Cortex of kidney (tissue), 1 donor: ENCODE measurements around the gene FOCAD.

ENCODE experiments used
- DNase-seq: peaks from one replicate; lab custom pipeline; 2025; lab: John Stamatoyannopoulos, UW

Gene FOCAD

GRCh38 chr9:20734275-20734674 is 50.2 kb downstream of the FOCAD start:
- no peak for DNase-seq

- no peak for DNase-seq
Measured at GRCh38 chr9:20740304-20740703, 56.2 kb downstream of the FOCAD start.

GRCh38 chr9:20740929-20741582 is 57.0 kb downstream of the FOCAD start:
- DNase-seq: no peak

DNA sequence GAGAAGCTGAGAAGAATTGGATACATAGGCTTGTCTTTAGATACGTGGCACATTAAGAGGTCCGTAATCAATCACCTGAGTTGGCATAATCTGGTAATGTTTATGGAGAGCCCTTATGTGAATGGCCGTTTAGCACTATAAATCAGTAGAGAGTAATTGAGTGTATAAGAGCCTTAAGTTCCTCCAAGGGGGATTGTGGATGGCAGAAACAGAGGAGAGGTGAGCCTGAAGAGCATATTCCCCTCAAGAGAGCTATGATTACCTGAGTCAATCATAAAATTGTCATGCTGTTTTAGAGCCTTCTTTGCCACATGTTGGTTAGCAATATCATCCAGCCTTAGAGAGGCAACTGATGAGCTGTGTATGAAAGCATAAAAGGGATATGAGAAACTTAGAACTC is 58.8 kb downstream of the FOCAD start:
- DNase-seq: no peak

- DNase-seq: no peak
Measured at GRCh38 chr9:20744036-20744630, 60.1 kb downstream of the FOCAD start.

- DNase-seq: no peak
Measured at GRCh38 chr9:20746967-20747366, 62.9 kb downstream of the FOCAD start.

GRCh38 chr9:20749496-20750198 is 65.6 kb downstream of the FOCAD start:
- no peak for DNase-seq

DNA sequence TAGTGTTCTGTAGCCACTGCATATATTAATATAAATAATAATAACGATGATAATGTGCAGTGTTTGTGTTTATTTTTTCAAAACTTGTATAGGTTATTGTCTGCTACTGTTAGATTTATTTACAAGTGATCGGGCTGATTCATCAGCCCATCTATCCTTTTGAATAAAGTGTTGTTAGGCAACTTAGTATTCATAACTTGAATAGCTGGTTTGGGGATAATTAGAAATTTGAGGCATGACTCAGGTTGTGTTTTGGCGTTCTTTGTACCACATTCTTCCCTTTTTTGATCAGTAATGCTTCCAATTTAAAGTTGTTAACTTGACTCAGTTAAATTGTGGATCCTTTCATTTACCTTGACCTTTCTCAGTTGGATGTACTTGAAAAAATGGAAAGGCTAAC is 69.7 kb downstream of the FOCAD start:
- no peak for DNase-seq

DNA sequence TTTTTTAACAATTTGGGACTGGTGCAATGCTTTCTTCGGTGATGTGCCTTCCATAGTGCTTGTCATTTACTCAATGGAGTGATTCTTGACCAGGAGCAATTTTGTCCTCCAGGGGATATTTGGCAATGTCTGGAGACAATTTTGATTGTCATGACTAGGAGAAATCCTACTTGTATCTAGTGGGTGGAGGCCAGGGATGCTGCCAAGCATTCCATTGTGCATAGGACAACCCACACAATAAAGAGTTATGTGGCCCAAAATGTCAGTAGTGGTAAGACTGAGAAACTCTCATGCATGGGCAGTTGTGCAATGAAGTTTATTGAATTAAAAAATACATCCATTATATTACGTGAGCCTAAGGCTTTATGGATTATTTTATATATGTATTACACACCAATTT is 70.5 kb downstream of the FOCAD start:
- no peak for DNase-seq

- DNase-seq: no peak
Measured at GRCh38 chr9:20760246-20760891, 76.3 kb downstream of the FOCAD start.

GRCh38 chr9:20770947-20771346 is 86.9 kb downstream of the FOCAD start:
- DNase-seq: no peak

GRCh38 chr9:20771729-20772128 is 87.7 kb downstream of the FOCAD start:
- no peak for DNase-seq

DNA sequence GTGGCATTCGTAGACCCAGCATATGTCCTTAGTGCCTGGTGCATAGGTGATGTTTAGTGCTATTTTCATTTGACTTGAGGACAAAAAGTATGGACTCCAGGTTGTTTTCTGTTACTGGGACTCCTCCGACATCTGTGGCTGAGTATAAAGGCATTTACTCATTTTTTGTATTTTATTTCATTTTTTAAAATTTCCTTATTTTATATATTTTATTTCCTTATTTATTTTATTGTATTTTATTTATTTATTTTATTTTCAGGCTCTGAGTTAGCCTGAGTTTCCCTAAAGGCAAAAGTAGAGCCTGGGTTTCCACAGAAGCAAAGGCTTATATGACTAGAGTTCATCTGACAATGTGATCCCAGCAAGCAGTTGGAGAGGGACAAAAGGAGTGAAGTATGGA is 91.6 kb downstream of the FOCAD start:
- DNase-seq: no peak

DNA sequence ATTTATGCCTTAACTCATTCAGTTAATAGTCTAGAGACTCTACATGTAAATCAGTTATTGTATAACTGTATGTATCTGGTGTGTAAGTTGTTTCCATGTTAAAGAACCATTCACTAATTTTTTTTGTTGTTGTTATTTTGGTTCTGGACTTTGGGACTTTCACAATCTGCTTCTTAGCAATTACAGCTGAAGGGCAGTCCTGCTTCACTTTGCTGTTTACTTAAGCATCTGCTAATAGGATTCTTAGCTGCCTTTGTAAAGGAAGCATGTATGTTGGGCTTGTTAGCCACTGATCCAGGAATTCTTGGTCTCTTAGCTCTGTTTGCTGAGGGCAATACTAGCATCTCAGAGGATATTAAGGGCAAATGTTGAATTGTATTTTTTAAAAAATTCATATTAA is 97.0 kb downstream of the FOCAD start:
- DNase-seq: no peak

DNA sequence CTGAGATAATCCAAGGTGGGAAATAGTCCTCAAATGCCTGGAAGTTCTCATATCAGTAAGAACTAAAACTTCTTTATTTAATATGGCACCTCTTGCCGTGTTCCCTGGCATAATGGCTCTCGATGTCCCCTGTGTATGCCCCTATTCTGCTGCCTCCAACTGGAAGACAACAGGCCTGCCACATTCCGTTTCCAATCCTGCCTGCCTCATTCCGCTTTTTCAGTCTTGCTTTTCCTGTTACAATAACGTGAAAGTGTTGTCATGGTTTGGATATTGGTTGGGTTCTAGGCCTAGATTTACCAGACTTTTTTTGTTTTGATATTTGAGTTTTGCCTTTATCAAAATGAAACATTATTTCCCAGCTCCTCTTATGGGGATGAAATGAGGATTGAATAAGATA is 98.2 kb downstream of the FOCAD start:
- no peak for DNase-seq

- no peak for DNase-seq
Measured at GRCh38 chr9:20783057-20784038, 99.3 kb downstream of the FOCAD start.

- DNase-seq: no peak
Measured at GRCh38 chr9:20784196-20784595, 100.1 kb downstream of the FOCAD start.

- no peak for DNase-seq
Measured at GRCh38 chr9:20786807-20787206, 102.7 kb downstream of the FOCAD start.

DNA sequence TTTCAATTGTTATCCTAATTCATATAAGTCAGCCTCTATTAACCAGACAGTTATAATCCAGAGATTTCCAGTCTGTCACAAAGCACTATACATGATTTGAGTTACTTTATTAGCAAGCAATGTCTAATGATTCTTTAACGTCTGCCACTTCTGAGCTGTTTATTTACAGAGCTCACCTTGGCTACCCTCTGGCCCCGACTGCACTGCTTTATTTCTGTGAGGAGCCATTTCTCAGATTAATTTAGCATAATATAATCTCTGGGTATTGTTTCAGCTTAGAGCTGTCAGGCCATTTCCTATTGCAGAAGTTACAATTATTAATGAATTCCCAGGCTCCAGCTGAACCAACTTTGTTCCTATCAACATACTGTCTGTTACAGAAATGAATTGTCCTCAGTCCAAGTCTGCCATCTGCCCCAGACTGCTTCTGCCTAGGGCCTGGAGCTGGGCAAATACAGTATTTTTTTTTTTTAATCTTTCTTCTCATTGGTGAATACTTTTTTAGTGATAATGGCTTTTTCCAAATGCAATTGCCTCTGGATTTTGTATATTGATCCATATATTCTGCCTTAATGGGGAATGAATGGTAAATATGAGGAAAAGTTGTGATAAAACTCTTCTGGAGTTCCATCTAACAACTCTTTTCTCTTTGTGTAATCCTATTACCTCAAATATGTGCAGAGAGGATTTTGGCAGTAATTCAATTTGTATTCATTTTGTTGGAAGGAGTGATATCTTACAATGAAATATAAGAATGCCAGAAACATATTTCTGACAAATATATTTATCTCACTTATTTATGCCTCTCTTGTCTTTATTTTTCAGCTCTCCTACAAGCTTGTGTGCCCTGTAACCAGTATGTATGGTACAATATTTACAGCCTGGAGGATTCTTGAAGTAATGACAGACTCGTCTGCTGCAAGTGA is 104.7 kb downstream of the FOCAD start:
- no peak for DNase-seq

DNA sequence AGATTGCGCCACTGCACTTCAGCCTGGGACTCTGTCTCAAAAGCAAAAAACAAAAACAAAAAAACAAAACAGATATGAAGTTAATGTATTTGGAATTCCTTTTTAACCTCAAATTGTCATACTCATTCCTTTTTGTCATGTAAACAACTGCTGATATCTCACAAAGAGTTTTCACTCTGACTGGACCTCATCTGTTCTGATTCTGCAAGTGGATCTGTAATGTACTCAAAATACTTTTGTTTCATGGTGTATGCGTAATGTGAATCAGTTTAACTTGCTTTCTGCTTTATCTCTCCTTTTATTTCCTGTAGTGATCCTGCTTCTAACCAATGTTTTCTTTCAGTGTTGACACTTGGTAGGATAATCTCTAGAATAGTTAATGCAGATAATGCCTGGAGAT is 106.7 kb downstream of the FOCAD start:
- DNase-seq: no peak

GRCh38 chr9:20791682-20792081 is 107.6 kb downstream of the FOCAD start:
- no peak for DNase-seq
